M059J (cell line): ENCODE data around the gene RASA3. TPM values are rescaled to one million over a fixed set of nuclear protein-coding genes. Genes with fewer than 3 reads are reported as not detected.
A peak's percentile ranks its signal among the peaks of the same experiment; 100 is the strongest.
"Not testable (repeated sequence)": the region's sequence is repeated elsewhere in the genome, so short reads cannot be mapped to it uniquely, and the experiment has no call there.

Experiments used
- DNase-seq: peaks from one replicate; pipeline ENCODE4 v3.0.0-alpha.2; 2012; ENCODE audit warnings: low read depth
- total RNA-seq: library from RNA; depleted of rRNA; stranded (reverse); fragments of >200 nt; shearing (Covaris generic); gene quantifications from 2 replicates; pipeline ENCODE4 v1.2.3, GENCODE V29; 2014; rRNA removed

Gene RASA3, protein sequence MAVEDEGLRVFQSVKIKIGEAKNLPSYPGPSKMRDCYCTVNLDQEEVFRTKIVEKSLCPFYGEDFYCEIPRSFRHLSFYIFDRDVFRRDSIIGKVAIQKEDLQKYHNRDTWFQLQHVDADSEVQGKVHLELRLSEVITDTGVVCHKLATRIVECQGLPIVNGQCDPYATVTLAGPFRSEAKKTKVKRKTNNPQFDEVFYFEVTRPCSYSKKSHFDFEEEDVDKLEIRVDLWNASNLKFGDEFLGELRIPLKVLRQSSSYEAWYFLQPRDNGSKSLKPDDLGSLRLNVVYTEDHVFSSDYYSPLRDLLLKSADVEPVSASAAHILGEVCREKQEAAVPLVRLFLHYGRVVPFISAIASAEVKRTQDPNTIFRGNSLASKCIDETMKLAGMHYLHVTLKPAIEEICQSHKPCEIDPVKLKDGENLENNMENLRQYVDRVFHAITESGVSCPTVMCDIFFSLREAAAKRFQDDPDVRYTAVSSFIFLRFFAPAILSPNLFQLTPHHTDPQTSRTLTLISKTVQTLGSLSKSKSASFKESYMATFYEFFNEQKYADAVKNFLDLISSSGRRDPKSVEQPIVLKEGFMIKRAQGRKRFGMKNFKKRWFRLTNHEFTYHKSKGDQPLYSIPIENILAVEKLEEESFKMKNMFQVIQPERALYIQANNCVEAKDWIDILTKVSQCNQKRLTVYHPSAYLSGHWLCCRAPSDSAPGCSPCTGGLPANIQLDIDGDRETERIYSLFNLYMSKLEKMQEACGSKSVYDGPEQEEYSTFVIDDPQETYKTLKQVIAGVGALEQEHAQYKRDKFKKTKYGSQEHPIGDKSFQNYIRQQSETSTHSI
- 15.5 and 23.9 TPM in 2 replicates for total RNA-seq

GRCh38 chr13:114132419-114133121, at the start of gene RASA3:
TSS of gene RASA3 (minus strand) at chr13:114132623. CDS start at chr13:114132489, 134 bp downstream.
- DNase-seq: peak; percentile 72

- DNase-seq: no peak
Measured at GRCh38 chr13:114179087-114179658, 46.8 kb upstream of the RASA3 start, which contains the start of gene CFAP97D2. TSS of gene CFAP97D2 (plus strand) at chr13:114179257. CDS start at chr13:114179331, 74 bp downstream.

DNA sequence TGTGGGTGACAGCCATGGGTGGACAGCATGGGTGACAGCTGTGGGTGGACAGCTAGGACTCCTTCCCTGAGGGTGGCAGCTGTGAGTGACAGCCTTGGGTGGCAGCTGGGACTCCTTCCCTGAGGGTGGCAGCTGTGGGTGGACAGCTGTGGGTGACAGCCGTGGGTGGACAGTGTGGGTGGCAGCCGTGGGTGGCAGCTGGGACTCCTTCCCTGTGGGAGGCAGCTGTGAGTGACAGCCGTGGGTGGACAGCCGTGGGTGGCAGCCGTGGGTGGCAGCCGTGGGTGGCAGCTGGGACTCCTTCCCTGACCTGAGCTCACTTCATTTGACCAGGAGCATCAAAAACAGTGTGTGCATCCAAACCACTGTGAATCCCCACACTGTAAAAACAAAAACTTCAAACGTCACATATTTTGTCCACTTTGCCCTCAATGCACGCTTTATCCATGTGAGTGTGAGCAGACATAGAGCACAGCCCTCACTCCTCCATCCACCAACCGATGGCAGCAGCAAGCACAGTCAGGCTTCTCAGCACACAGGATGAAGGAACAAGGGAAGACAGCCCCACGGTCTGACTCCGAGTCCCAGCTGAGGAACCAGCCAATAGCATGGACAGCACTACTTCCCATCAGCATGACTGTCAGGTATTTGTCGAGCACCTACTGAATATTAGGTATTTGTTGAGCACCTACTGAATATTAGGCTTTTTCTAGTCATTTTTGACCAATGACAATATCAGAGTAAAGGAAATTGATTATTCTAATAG, 45.0 kb upstream of the RASA3 start:
- DNase-seq: no peak

GRCh38 chr13:114176359-114176902, 44.0 kb upstream of the RASA3 start:
- not testable (repeated sequence) for DNase-seq

GRCh38 chr13:114174529-114174961, 42.1 kb upstream of the RASA3 start:
- no peak for DNase-seq

- DNase-seq: no peak
Measured at GRCh38 chr13:114173745-114174144, 41.3 kb upstream of the RASA3 start.

- DNase-seq: no peak
Measured at GRCh38 chr13:114173272-114173671, 40.8 kb upstream of the RASA3 start.

GRCh38 chr13:114167885-114168284, 35.5 kb upstream of the RASA3 start:
- no peak for DNase-seq

DNA sequence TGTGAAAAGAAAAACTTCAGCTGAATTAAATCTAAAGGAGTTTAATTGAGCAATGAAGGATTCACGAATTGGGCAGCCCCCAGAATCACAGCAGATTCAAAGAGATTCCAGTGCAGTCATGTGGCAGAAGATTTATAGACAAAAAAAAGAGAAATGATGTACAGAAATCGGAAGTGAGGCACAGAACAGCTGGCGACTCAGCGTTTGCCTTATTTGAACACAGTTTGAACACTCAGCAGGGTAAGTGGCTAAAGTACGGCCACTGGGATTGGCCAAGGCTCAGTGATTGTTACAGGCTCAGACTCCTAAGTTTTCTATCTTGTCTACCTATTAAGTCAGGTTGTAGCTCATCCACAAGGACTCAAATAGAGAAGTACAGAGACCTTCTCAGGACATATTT, 35.0 kb upstream of the RASA3 start:
- DNase-seq: no peak

DNA sequence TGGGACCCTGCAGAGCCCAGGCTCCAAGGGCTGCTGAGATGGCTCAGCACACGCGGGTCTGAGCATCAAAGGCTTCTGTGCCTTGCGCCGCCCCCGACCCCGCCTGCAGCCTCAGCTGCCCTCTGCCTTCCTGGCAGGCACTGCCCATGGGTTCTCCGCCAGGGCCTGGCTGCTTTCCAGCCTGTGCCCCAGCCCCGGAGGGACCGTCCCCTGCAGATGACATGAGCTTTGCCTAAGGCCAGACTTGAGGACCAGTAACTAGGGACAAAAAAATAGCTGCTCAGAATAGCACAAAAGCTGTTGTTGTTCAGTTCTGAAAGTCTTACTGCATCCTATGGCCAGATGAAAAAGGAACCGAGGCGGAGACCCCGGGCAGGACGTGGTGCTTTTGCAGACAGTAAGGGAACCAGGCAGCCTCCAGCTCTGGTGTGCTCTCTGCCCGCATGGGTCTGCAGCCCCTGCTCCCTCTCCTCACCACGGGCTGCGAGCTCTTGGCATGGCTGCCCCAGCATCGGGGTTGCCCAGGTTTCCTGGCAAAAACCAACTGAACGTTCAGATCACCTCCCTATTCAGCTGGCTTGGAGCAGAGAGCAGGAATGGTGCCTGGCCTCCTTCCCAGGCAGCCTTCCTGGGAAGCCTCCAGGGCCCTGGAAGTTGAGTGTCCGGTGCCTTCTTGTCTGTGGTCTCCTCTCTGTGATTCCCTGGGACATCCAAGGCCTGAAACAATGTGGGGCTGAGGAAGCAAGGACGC, 34.1 kb upstream of the RASA3 start:
- no peak for DNase-seq

DNA sequence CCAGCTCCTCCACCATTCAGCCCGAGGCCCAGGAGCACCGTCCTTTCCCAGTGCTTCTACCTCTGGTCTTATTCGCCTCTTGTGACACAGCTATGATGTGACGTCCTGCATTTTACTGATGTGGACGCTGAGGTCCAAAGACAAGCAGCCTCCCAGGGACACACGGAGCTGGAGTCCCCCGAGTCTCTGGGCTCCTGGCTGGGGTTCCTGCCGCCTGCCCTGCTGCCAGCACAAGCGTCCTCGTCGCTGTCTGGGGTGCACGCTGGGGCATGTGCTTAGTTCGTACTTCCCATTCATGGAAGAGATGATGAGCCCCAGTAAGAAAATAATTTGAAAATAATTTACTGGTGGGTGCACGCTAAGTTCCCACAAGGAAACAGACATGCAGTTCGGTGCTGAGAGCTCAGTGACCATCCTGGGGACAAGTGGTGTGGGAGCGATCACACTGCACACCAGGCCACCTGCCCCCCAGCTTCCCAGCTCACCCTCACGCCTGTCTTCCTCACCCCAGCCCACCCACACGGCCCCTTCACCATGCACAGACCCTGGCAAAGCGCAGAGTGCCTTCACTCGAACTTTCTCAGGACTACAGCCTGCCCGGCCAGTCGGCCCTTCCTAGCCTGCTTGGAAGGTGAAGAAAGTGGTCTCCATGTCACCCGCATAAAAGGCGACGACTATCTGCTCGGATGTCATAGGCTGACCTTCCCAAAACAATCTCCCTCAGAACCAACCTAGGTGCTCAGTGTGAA, 32.4 kb upstream of the RASA3 start:
- DNase-seq: no peak

DNA sequence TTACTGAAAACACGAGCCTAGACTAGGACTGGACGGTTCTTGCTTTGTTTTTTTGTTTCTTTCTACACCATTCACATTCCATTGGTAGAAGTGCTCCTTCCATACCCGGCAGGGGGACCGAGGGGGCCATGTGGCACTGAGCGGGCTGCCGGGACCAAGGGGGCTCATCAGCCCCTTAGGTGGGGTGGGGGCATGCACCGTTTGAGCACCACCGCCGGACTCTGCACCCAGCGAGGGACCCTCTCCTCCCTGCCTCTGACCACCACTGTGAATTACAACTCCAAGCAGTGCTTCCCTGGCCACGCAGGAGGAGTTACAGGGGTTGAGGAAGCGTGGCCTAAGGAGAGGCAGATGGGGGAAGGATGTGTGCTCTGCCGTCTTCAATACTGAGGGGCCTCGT, 31.6 kb upstream of the RASA3 start:
- DNase-seq: no peak

DNA sequence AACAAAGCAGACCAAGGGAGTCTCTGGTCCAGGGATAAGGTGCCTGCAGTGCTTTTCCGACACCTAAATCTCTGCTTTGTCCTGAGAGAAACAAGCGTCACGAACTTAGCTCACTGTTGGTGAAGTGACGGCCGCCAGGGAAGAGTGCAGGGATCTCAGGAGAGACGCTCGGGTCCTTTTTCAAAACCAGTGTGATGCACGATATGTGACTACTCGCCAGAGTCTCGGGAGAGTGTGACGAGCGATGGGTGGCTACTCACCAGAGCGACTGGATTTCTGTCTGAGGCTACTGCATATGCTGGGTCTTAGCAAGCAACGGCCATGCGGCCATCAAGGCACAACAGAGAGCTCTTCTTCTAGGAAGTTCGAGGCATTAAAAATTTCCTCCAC, 30.1 kb upstream of the RASA3 start:
- no peak for DNase-seq

GRCh38 chr13:114161644-114162532, 29.5 kb upstream of the RASA3 start:
- no peak for DNase-seq

GRCh38 chr13:114161028-114161556, 28.7 kb upstream of the RASA3 start:
- DNase-seq: peak; percentile 18

- DNase-seq: not testable (repeated sequence)
Measured at GRCh38 chr13:114158869-114159666, 26.6 kb upstream of the RASA3 start.
